Measurements from ENCODE around the gene MARS1.

DNA sequence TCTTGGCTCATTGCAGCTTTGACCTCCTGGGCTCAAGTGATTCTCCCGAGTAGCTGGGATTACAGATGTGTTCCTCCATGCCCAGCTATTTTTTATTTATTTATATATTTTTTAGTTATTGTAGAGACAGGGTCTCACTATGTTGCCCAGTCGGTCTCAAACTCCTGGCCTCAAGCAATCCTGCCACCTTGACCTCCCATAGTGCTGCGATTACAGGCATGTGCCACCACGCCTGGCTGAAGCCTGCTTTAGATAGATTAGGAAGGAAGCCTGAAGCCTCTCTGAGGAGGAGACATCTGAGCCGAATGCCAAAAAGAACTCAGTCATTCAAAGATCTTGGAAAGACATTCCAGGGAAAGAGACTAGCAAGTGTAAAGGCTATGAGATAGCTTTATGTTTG, 43.1 kb upstream of the MARS1 start:
- TF ChIP-seq, protein P1, sequence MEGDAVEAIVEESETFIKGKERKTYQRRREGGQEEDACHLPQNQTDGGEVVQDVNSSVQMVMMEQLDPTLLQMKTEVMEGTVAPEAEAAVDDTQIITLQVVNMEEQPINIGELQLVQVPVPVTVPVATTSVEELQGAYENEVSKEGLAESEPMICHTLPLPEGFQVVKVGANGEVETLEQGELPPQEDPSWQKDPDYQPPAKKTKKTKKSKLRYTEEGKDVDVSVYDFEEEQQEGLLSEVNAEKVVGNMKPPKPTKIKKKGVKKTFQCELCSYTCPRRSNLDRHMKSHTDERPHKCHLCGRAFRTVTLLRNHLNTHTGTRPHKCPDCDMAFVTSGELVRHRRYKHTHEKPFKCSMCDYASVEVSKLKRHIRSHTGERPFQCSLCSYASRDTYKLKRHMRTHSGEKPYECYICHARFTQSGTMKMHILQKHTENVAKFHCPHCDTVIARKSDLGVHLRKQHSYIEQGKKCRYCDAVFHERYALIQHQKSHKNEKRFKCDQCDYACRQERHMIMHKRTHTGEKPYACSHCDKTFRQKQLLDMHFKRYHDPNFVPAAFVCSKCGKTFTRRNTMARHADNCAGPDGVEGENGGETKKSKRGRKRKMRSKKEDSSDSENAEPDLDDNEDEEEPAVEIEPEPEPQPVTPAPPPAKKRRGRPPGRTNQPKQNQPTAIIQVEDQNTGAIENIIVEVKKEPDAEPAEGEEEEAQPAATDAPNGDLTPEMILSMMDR (IDR thresholded peaks at IDR 0.05), result no peak
- TF ChIP-seq POLR2A (IDR thresholded peaks at IDR 0.05), result no peak

Data from vagina (tissue), 2 donors.